ENCODE data around the gene LEMD2.

LEMD2 gene

GRCh38 chr6:33726696-33727095 is 62.2 kb downstream of the LEMD2 start:
- in situ Hi-C loops (cut with MboI; ENCODE audit: low sequenced_read_pairs) = no loop called here

GRCh38 chr6:33725891-33726673 is 62.8 kb downstream of the LEMD2 start:
- in situ Hi-C loops (cut with MboI; ENCODE audit: low sequenced_read_pairs) = no loop called here

- in situ Hi-C loops (cut with MboI; ENCODE audit: low sequenced_read_pairs) = no loop called here
Observed at GRCh38 chr6:33725222-33725621, 63.7 kb downstream of the LEMD2 start.

GRCh38 chr6:33724102-33725023 is 64.6 kb downstream of the LEMD2 start:
- in situ Hi-C loops (cut with MboI; ENCODE audit: low sequenced_read_pairs) = no loop called here

- in situ Hi-C loops (cut with MboI; ENCODE audit: low sequenced_read_pairs) = no loop called here
Observed at GRCh38 chr6:33723371-33724085, 65.4 kb downstream of the LEMD2 start.

- in situ Hi-C loops (cut with MboI; ENCODE audit: low sequenced_read_pairs) = no loop called here
Observed at GRCh38 chr6:33722103-33722623, 66.8 kb downstream of the LEMD2 start.

GRCh38 chr6:33721508-33721907 is 67.4 kb downstream of the LEMD2 start:
- in situ Hi-C loops (cut with MboI; ENCODE audit: low sequenced_read_pairs) = no loop called here
